Peyer's patch (tissue), 4 donors: ENCODE data around the gene SERGEF. TPM values are rescaled to one million over a fixed set of nuclear protein-coding genes. Genes with fewer than 3 reads are reported as not detected.

ENCODE experiments used
- DNase-seq, 3 donors: peaks; one replicate each; pipeline ENCODE4 v3.0.0-alpha.2; 2017 to 2019
- H3K27ac ChIP-seq, 4 donors: fragments of 200-600 bp; sonication (generic); one replicate each; pipeline ENCODE4 v1.5.1; 2016 to 2019
- H3K27me3 ChIP-seq, 2 donors: fragments of 200-600 bp; sonication (generic); one replicate each; pipeline ENCODE4 v1.5.1; 2019
- H3K36me3 ChIP-seq, 3 donors: fragments of 200-600 bp; sonication (generic); one replicate each; pipeline ENCODE4 v1.5.1; 2016 to 2019
- H3K4me1 ChIP-seq, 4 donors: fragments of 200-600 bp; sonication (generic); one replicate each; pipeline ENCODE4 v1.5.1; 2016 to 2019
- H3K4me3 ChIP-seq, 4 donors: fragments of 200-600 bp; sonication (generic); 1 replicate in 3 of 4; 2 replicates in 1 of 4; pipeline ENCODE4 v1.5.1; 2016 to 2019; ENCODE audit warnings: mild to moderate bottlenecking in 1 of 4
- H3K9me3 ChIP-seq, 4 donors: fragments of 200-600 bp; sonication (generic); one replicate each; pipeline ENCODE4 v1.5.1; 2016 to 2019; ENCODE audit warnings: mild to moderate bottlenecking in 1 of 4
- CTCF ChIP-seq, 6 experiments: fragments of 450-650 bp in 4 of 6; fragments of 200-600 bp in 2 of 6; sonication (generic) in 1 of 6; IDR thresholded peaks; one replicate each; pipeline ENCODE4 v1.5.1; 2017 to 2019; ENCODE audit warnings: antibody characterized with exemption in 6 of 6, mild to moderate bottlenecking in 3 of 6, moderate library complexity in 1 of 6
- POLR2A ChIP-seq, 2 donors: fragments of 450-650 bp; IDR thresholded peaks; one replicate each; pipeline ENCODE4 v1.5.1; 2017; ENCODE audit warnings: antibody characterized with exemption in 2 of 2, mild to moderate bottlenecking in 2 of 2, moderate library complexity in 2 of 2
- total RNA-seq, 4 donors: library from RNA; depleted of rRNA; stranded (reverse); fragments of >200 nt; gene quantifications; one replicate each; pipeline ENCODE4 v1.1.0, GENCODE V29; 2016

The SERGEF gene
- 10 to 100 TPM; 19.4 to 40.4 (median 27.7) TPM for total RNA-seq

- H3K4me1 ChIP-seq: peaks cover 0 to 9% (median 0%) of the 10 kb centered on the region in 4 donors
- no peaks in the 10 kb centered on the region for H3K27me3 ChIP-seq
- peak within 1 kb of the TSS; percentile 76 to 91 (median 84) for H3K27ac ChIP-seq
- H3K4me3 ChIP-seq: peak within 1 kb of the TSS; percentile 63 to 97 (median 74)
- TF ChIP-seq CTCF (IDR thresholded peaks at IDR 0.05) (peak in 4 of 6 experiments; percentile 16 to 54 (median 34)), POLR2A (IDR thresholded peaks at IDR 0.05) (peak; percentile 73 to 84)
- no peaks in the 10 kb centered on the region for H3K9me3 ChIP-seq
- peak; percentile 98 to 99 (median 99) for DNase-seq
- no peaks in the 10 kb centered on the region for H3K36me3 ChIP-seq
These were observed at the start of gene SERGEF for GRCh38 chr11:18012906-18013781. SERGEF (minus strand) TSS chr11:18013047; CDS start chr11:18013010, 37 bp downstream.

- H3K4me3 ChIP-seq: no peak overlapping the region
- H3K36me3 ChIP-seq: no peaks in the 10 kb centered on the region
- H3K27ac ChIP-seq: no peak overlapping the region
These were observed 48.5 kb upstream of the SERGEF start for GRCh38 chr11:18061351-18061750.

GRCh38 chr11:18056561-18057181 is 43.8 kb upstream of the SERGEF start:
- Histone ChIP-seq H3K27ac (no peak overlapping the region), H3K36me3 (no peaks in the 10 kb centered on the region), H3K4me1 (no peaks in the 10 kb centered on the region), H3K9me3 (no peaks in the 10 kb centered on the region), H3K27me3 (no peaks in the 10 kb centered on the region), H3K4me3 (no peak overlapping the region)
- TF ChIP-seq CTCF (IDR thresholded peaks at IDR 0.05) (no peak), POLR2A (IDR thresholded peaks at IDR 0.05) (no peak)
- no peak for DNase-seq

More at GRCh38 chr11:18061351-18061750, 48.5 kb upstream of the SERGEF start:
- H3K9me3 ChIP-seq: no peaks in the 10 kb centered on the region
- no peaks in the 10 kb centered on the region for H3K4me1 ChIP-seq
- H3K27me3 ChIP-seq: no peaks in the 10 kb centered on the region
- TF ChIP-seq POLR2A (IDR thresholded peaks at IDR 0.05): no peak
- TF ChIP-seq CTCF (IDR thresholded peaks at IDR 0.05): no peak
- DNase-seq: no peak

- no peak overlapping the region for H3K27ac ChIP-seq
- TF ChIP-seq CTCF (IDR thresholded peaks at IDR 0.05) (no peak), POLR2A (IDR thresholded peaks at IDR 0.05) (no peak)
- H3K9me3 ChIP-seq: no peaks in the 10 kb centered on the region
- H3K36me3 ChIP-seq: no peaks in the 10 kb centered on the region
- no peaks in the 10 kb centered on the region for H3K27me3 ChIP-seq
- H3K4me3 ChIP-seq: no peak overlapping the region
- H3K4me1 ChIP-seq: no peaks in the 10 kb centered on the region
- DNase-seq: no peak
These were observed 41.8 kb upstream of the SERGEF start for GRCh38 chr11:18054511-18055103.

- Histone ChIP-seq H3K36me3 (no peaks in the 10 kb centered on the region), H3K9me3 (no peaks in the 10 kb centered on the region), H3K4me1 (no peaks in the 10 kb centered on the region), H3K27ac (no peak overlapping the region), H3K4me3 (no peak overlapping the region), H3K27me3 (no peaks in the 10 kb centered on the region)
- no peak for DNase-seq
- TF ChIP-seq CTCF (IDR thresholded peaks at IDR 0.05) (no peak), POLR2A (IDR thresholded peaks at IDR 0.05) (no peak)
These were observed 38.0 kb upstream of the SERGEF start for GRCh38 chr11:18050848-18051247.
